Left lung (tissue), 10 donors: ENCODE results near the gene CDC42EP4. TPM values are rescaled to one million over a fixed set of nuclear protein-coding genes. Genes with fewer than 3 reads are reported as not detected.

Experiments
- ATAC-seq: fragments of 200-7000 bp; cut with Tn5 transposase; one replicate; pipeline ENCODE4 v1.9.1; 2020; ENCODE audit warnings: moderate library complexity
- DNase-seq, 4 donors: peaks; one replicate each; pipeline ENCODE4 v3.0.0-alpha.2; 2013 to 2020
- H3K27ac ChIP-seq, 2 donors: fragments of 200-600 bp; sonication (generic) in 1 of 2; one replicate each; pipeline versions ENCODE4 v1.5.0 to v1.8.0; 2020 to 2021
- H3K27me3 ChIP-seq, 2 donors: fragments of 200-600 bp; sonication (generic) in 1 of 2; one replicate each; pipeline versions ENCODE4 v1.5.0 to v1.8.0; 2020 to 2021
- H3K36me3 ChIP-seq, 2 donors: fragments of 200-600 bp; sonication (generic) in 1 of 2; one replicate each; pipeline versions ENCODE4 v1.5.0 to v1.8.0; 2020 to 2021
- H3K4me1 ChIP-seq, 2 donors: fragments of 200-600 bp; one replicate each; pipeline ENCODE4 v1.8.0; 2021
- H3K4me3 ChIP-seq, 2 donors: fragments of 200-600 bp; sonication (generic) in 1 of 2; one replicate each; pipeline versions ENCODE4 v1.5.0 to v1.8.0; 2020 to 2021; ENCODE audit warnings: mild to moderate bottlenecking in 1 of 2
- H3K9me3 ChIP-seq, 2 donors: fragments of 200-600 bp; sonication (generic) in 1 of 2; one replicate each; pipeline versions ENCODE4 v1.5.0 to v1.8.0; 2020 to 2021
- intact Hi-C, 2 donors: fragments of 100-400 bp; cut with DNase I; formaldehyde crosslinking; loops; one replicate each; pipeline versions ENCODE4 v1.11.2 to v1.14.2; 2022
- polyA plus RNA-seq, 6 donors: library from polyadenylated mRNA; unstranded; fragments of 120-200 nt; gene quantifications; one replicate each; pipeline ENCODE4 v1.2.1, GENCODE V29; 2013; ENCODE audit not compliant: insufficient read length in 6 of 6
- total RNA-seq, 2 donors: library from RNA; stranded (reverse); fragmentation: NEBNext Ultra II Directional; extraction: Animal tissue kit (Norgen Biotek cat#: 25700); gene quantifications; one replicate each; pipeline ENCODE4 v1.2.1, GENCODE V29; 2021
- TF ChIP-seq, protein P1 (sequence below), 2 donors: fragments of 200-600 bp; sonication (generic) in 1 of 2; IDR thresholded peaks; one replicate each; pipeline versions ENCODE4 v1.5.0 to v1.8.0; 2021; ENCODE audit warnings: antibody characterized with exemption in 2 of 2
- donor health status: DM: no; HTN: yes; CAD: no.
- donor health status: DM: no; HTN: no; CAD: no.

CDC42EP4 gene
- total and polyA plus RNA-seq, 8 donors = 30.2 to 86.3 (median 67.1) TPM

DNA sequence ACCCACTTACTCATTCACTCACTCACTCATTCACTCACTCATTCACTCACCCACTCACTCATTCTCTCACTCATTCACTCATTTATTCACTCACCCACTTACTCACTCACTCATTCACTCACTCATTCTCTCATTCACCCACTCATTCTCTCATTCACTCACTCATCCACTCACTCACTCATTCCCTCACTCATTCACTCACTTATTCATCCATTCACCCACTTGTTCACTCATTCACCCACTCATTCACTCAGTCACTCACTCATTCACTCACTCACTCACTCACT lies 42.5 kb downstream of the CDC42EP4 start:
- Histone ChIP-seq H3K27me3 (no peaks in the 10 kb centered on the region), H3K4me1 (no peaks in the 10 kb centered on the region), H3K36me3 (no peaks in the 10 kb centered on the region), H3K9me3 (no peaks in the 10 kb centered on the region), H3K27ac (no peak overlapping the region), H3K4me3 (no peak overlapping the region)
- DNase-seq (no peak), ATAC-seq (no peak)
- TF ChIP-seq, protein P1, sequence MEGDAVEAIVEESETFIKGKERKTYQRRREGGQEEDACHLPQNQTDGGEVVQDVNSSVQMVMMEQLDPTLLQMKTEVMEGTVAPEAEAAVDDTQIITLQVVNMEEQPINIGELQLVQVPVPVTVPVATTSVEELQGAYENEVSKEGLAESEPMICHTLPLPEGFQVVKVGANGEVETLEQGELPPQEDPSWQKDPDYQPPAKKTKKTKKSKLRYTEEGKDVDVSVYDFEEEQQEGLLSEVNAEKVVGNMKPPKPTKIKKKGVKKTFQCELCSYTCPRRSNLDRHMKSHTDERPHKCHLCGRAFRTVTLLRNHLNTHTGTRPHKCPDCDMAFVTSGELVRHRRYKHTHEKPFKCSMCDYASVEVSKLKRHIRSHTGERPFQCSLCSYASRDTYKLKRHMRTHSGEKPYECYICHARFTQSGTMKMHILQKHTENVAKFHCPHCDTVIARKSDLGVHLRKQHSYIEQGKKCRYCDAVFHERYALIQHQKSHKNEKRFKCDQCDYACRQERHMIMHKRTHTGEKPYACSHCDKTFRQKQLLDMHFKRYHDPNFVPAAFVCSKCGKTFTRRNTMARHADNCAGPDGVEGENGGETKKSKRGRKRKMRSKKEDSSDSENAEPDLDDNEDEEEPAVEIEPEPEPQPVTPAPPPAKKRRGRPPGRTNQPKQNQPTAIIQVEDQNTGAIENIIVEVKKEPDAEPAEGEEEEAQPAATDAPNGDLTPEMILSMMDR (IDR thresholded peaks at IDR 0.05) = no peak
- intact Hi-C loops = loop anchor here in 1 of 2 donors (5.0 kb wide), 1 partner anchor 93 kb away; no protein-coding TSS in a partner anchor

DNA sequence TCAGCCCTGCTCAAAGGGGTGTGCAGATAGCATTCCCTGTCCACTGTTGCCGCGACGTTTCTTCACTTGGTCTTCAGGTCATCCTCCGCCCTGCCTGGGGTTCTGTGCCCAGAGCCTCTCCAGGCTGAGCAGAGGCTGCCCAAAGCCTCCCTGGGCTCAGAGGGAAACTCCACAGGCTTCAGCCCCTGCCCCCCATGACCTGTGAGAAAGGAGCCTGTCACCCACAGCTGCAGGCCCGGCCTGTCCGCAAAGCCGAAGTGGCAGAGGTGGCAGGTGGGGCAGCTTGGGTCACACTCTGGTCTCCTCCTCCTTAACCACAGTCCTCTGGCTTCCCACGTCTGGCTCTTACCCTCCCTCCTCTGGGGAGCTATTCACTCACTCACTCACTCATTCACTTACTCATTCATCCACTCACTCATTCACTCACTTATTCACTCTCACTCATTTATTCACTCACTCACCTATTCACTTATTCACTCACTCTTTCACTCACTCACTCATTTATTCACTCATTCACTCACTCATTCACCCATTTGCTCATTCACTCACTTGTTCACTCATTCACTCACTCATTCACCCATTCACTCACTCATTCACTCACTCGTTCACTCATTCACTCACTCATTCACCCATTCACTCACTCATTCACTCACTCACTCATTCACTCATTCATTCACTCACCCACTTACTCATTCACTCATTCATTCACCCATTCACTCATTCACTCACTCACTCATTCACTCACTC lies 43.0 kb downstream of the CDC42EP4 start:
- no peaks in the 10 kb centered on the region for H3K4me1 ChIP-seq
- H3K27ac ChIP-seq = no peak overlapping the region
- intact Hi-C loops = loop anchor here in 1 of 2 donors (5.0 kb wide), 1 partner anchor 94 kb away; no protein-coding TSS in a partner anchor
- no peak overlapping the region for H3K4me3 ChIP-seq
- H3K27me3 ChIP-seq = no peaks in the 10 kb centered on the region
- H3K9me3 ChIP-seq = no peaks in the 10 kb centered on the region
- H3K36me3 ChIP-seq = no peaks in the 10 kb centered on the region
- no peak for DNase-seq
- TF ChIP-seq, protein P1 (IDR thresholded peaks at IDR 0.05) = no peak
- no peak for ATAC-seq

- intact Hi-C loops = loop anchor here in 1 of 2 donors (5.0 kb wide), 1 partner anchor 94 kb away; no protein-coding TSS in a partner anchor
These were observed 43.9 kb downstream of the CDC42EP4 start for GRCh38 chr17:73267648-73268537.

GRCh38 chr17:73266796-73267195 lies 45.0 kb downstream of the CDC42EP4 start:
- H3K9me3 ChIP-seq = no peaks in the 10 kb centered on the region
- intact Hi-C loops = loop anchor here in 1 of 2 donors (5.0 kb wide), 1 partner anchor 96 kb away; no protein-coding TSS in a partner anchor
- no peak overlapping the region for H3K4me3 ChIP-seq
- no peaks in the 10 kb centered on the region for H3K36me3 ChIP-seq
- TF ChIP-seq, protein P1 (IDR thresholded peaks at IDR 0.05) = no peak
- H3K27me3 ChIP-seq = no peaks in the 10 kb centered on the region
- DNase-seq (no peak), ATAC-seq (no peak)
- peaks cover 0 to 13% of the 10 kb centered on the region in 2 donors for H3K4me1 ChIP-seq
- no peak overlapping the region for H3K27ac ChIP-seq

More at GRCh38 chr17:73267648-73268537, 43.9 kb downstream of the CDC42EP4 start:
- Histone ChIP-seq H3K27me3 (no peaks in the 10 kb centered on the region), H3K4me1 (peaks cover 0 to 2% of the 10 kb centered on the region in 2 donors), H3K4me3 (no peak overlapping the region), H3K9me3 (no peaks in the 10 kb centered on the region), H3K27ac (no peak overlapping the region), H3K36me3 (no peaks in the 10 kb centered on the region)
- ATAC-seq (no peak), DNase-seq (no peak)
- TF ChIP-seq, protein P1 (IDR thresholded peaks at IDR 0.05) = no peak
